Nephron progenitor cell (in vitro differentiated cells): Measurements from ENCODE around the gene GORASP1.

Experiments
- DNase-seq: peaks from one replicate; pipeline ENCODE4 v3.0.0; 2021
- H3K27ac Mint-ChIP-seq: 2 replicates; pipeline ENCODE4 v1.8.0; 2021; ENCODE audit warnings: mild to moderate bottlenecking, moderate library complexity, mixed read lengths
- H3K27me3 Mint-ChIP-seq: 2 replicates; pipeline ENCODE4 v1.8.0; 2021; ENCODE audit warnings: mild to moderate bottlenecking, low read depth, mixed read lengths; ENCODE audit not compliant: poor library complexity
- H3K36me3 Mint-ChIP-seq: 2 replicates; pipeline ENCODE4 v1.8.0; 2021; ENCODE audit warnings: low read depth, mixed read lengths
- H3K4me1 Mint-ChIP-seq: 2 replicates; pipeline ENCODE4 v1.8.0; 2021; ENCODE audit warnings: mixed read lengths
- H3K4me3 Mint-ChIP-seq: 2 replicates; pipeline ENCODE4 v1.8.0; 2021; ENCODE audit warnings: mild to moderate bottlenecking, moderate library complexity, mixed read lengths
- H3K9me3 Mint-ChIP-seq: 2 replicates; pipeline ENCODE4 v1.8.0; 2021; ENCODE audit warnings: mild to moderate bottlenecking, moderate library complexity, mixed read lengths
- TF ChIP-seq, protein P1 (sequence below): fragments of 200-600 bp; sonication (generic); IDR thresholded peaks from 2 replicates; pipeline ENCODE4 v1.5.0; 2021; ENCODE audit warnings: antibody characterized with exemption

The GORASP1 gene

DNA sequence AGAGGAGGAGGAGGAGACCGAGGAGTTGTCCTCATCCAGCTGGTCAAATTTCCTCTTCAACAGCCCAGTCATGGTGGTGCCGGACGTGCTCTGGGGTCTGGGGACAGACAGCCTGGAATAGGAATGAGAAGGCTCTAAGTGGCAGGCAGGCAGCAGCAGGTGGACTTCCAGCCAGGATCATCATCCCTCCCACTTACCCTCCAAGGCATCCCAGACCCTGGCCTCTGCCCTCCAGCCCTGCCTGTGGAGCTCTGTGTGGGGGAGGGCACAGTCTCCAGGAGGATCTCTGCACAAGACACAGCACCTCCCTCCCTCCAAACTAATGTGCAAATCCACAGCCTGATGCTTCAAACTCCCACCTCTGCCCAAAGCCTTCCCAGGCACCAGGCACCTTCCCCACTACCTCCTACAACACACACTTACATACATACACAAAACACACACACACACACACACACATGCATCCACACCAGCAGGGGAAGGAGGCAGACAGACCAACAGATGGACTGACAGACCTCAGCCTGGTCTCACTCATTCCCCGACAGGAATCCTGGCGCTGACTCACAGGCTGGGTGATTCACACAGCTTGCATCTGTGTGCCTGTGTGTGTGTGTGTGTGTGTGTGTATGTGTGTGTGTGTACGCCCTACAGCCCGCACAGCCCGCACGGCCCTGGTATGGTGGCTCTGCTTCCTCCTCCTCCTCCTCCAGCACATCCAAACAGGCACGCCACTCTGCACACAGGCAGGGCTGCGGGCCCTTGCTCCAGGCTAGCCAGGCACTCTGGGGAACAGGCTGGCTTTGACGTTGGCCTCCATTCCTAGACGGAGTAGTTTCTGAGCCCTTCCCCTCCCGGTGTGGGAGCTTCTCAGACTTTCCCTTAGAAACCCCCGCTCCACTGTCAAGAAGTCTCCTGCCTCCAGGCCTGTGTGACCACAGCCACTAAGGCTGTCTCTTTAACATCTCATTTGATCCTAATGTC is 39.5 kb upstream of the GORASP1 start:
- TF ChIP-seq, protein P1, sequence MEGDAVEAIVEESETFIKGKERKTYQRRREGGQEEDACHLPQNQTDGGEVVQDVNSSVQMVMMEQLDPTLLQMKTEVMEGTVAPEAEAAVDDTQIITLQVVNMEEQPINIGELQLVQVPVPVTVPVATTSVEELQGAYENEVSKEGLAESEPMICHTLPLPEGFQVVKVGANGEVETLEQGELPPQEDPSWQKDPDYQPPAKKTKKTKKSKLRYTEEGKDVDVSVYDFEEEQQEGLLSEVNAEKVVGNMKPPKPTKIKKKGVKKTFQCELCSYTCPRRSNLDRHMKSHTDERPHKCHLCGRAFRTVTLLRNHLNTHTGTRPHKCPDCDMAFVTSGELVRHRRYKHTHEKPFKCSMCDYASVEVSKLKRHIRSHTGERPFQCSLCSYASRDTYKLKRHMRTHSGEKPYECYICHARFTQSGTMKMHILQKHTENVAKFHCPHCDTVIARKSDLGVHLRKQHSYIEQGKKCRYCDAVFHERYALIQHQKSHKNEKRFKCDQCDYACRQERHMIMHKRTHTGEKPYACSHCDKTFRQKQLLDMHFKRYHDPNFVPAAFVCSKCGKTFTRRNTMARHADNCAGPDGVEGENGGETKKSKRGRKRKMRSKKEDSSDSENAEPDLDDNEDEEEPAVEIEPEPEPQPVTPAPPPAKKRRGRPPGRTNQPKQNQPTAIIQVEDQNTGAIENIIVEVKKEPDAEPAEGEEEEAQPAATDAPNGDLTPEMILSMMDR: no peak
- no peaks in the 10 kb centered on the region for H3K9me3 Mint-ChIP-seq
- peaks cover 32% of the 10 kb centered on the region for H3K36me3 Mint-ChIP-seq
- H3K4me1 Mint-ChIP-seq: peaks cover 78% of the 10 kb centered on the region
- H3K4me3 Mint-ChIP-seq: peak overlapping the region; percentile 73
- H3K27me3 Mint-ChIP-seq: no peaks in the 10 kb centered on the region
- peak overlapping the region; percentile 99 for H3K27ac Mint-ChIP-seq
- peak; percentile 33 for DNase-seq

DNA sequence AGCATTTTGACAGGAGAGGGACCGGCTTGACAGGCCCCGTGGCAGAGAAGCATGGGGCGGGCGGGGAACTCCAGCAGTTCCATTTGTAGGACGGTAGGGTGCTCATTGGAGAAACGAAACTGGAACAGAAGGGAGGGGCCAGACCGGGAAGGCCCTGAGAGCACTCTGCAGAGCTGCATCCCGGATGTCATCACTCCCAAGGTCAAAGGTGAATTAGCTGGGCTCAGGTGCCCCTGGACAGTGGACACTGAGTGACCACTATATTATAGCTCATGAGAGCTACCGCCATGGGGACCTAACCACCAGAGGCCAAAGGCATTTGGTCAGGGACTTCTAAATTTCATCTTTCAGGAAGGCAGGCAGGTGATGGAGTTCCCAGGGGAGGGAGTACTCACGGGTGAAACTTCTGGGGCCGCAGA is 38.7 kb upstream of the GORASP1 start:
- no peaks in the 10 kb centered on the region for H3K27me3 Mint-ChIP-seq
- TF ChIP-seq, protein P1: no peak
- H3K9me3 Mint-ChIP-seq: no peaks in the 10 kb centered on the region
- peak overlapping the region; percentile 73 for H3K4me3 Mint-ChIP-seq
- no peak for DNase-seq
- H3K27ac Mint-ChIP-seq: peak overlapping the region; percentile 99
- peaks cover 70% of the 10 kb centered on the region for H3K4me1 Mint-ChIP-seq
- H3K36me3 Mint-ChIP-seq: peaks cover 36% of the 10 kb centered on the region

- TF ChIP-seq, protein P1: no peak
- peaks cover 58% of the 10 kb centered on the region for H3K4me1 Mint-ChIP-seq
- peaks cover 36% of the 10 kb centered on the region for H3K36me3 Mint-ChIP-seq
- H3K9me3 Mint-ChIP-seq: no peaks in the 10 kb centered on the region
- no peaks in the 10 kb centered on the region for H3K27me3 Mint-ChIP-seq
- DNase-seq: no peak
- H3K27ac Mint-ChIP-seq: peak overlapping the region; percentile 84
- no peak overlapping the region for H3K4me3 Mint-ChIP-seq
Observed at GRCh38 chr3:39144748-39145380, 37.4 kb upstream of the GORASP1 start.

DNA sequence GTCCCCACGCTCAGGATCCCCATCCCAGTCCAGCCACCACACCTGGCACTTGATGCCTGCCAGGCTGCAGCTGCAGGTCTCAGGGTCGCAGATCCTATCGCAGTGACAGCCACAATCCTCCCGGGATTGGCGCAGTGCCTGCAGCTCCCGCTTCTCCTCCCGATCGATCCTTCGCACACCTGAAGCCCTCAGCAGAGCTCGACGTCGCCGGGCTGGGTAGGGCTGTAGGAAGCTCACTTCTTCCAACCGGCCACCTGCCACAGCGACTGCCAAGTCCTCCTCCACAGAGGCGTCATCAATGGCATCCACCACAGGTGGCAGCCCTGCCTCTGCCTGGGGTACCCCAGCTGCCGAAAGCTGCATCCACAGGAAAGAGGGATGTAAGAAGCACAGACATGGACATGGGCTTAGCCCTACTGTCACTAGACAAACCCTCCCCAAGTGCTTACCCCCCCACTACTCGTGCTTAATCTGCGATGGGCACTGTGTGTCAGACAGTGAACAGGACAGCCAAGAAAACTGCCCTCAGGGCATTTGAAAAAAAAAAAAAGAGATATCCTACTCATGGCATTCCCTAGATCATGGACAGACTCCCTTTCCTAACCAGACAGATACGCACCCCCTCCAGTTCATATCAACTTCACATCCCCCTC is 36.8 kb upstream of the GORASP1 start:
- H3K36me3 Mint-ChIP-seq: peaks cover 36% of the 10 kb centered on the region
- TF ChIP-seq, protein P1: no peak
- no peaks in the 10 kb centered on the region for H3K9me3 Mint-ChIP-seq
- DNase-seq: no peak
- no peak overlapping the region for H3K4me3 Mint-ChIP-seq
- peak overlapping the region; percentile 84 for H3K27ac Mint-ChIP-seq
- H3K27me3 Mint-ChIP-seq: no peaks in the 10 kb centered on the region
- H3K4me1 Mint-ChIP-seq: peaks cover 51% of the 10 kb centered on the region

DNA sequence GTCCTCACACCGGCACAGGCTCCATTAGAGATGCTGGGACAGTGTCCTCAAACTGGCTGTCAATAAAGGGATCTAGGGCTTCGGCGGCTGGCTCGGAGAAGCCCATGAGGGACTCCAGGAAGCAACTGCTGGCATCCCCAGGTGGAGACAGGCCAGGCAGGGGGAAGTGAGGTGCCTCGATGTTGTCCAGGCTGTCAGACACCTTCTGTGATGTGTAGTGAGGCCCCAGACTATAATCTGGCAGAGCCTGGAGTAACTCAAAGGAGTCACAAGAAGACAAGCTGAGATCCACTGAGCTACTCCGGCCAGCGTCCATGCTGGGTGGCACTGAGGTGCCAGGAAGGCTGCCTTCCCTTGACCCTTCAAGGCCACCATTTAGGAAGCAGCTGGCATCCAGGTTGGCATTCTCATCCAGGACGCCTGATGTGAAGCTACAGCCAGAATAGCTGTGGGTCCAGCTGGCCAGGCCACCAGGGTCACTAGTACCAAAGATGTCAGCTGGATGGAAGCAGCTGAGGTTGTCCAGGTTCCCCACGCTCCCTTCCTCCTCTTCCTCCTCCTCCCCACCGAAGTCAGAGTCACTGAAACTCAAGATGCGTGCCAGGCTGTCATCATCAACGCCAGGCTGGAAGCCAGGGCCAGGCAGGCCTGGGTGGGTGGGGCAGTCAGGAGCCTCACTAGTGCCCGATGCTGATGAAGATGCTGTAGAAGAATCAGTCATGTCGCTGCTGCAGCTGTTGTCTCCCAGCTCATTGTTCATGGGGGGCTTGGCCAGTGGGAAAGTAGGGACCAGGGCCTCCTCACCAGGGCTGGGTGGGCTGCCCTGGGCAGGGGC is 35.8 kb upstream of the GORASP1 start:
- Mint-ChIP-seq H3K4me3 (no peak overlapping the region), H3K36me3 (peaks cover 36% of the 10 kb centered on the region), H3K9me3 (no peaks in the 10 kb centered on the region), H3K27ac (peak overlapping the region; percentile 39), H3K27me3 (peaks cover 3% of the 10 kb centered on the region), H3K4me1 (peaks cover 42% of the 10 kb centered on the region)
- TF ChIP-seq, protein P1: no peak
- DNase-seq: no peak
